K562 (cell line): Measurements from ENCODE around the gene CTIF. TPM values are rescaled to one million over a fixed set of nuclear protein-coding genes. Genes with fewer than 3 reads are reported as not detected.

ENCODE experiments used
- CBFA2T2 ChIP-seq: fragments of 450-650 bp; conservative IDR thresholded peaks from 2 replicates; pipeline ENCODE4 v1.6.1; 2017; ENCODE audit warnings: mild to moderate bottlenecking
- CC2D1A ChIP-seq: fragments of 450-650 bp; IDR thresholded peaks from 2 replicates; pipeline ENCODE4 v1.6.1; 2017; ENCODE audit warnings: mild to moderate bottlenecking
- CHD1 ChIP-seq: fragments of 200-600 bp; sonication (generic); IDR thresholded peaks from one replicate; pipeline ENCODE4 v1.6.1; 2012; ENCODE audit warnings: mild to moderate bottlenecking, moderate library complexity, low read length, inconsistent platforms
- GABPB1 ChIP-seq: sonication (generic); formaldehyde crosslinking; IDR thresholded peaks from 2 replicates; pipeline ENCODE4 v1.8.0; 2022; ENCODE audit warnings: mild to moderate bottlenecking, missing genetic modification reagents
- HDAC1 ChIP-seq, 2 experiments: fragments of 450-650 bp; IDR thresholded peaks; 2 replicates each; pipeline ENCODE4 v1.6.1; 2016 to 2017; ENCODE audit warnings: inconsistent platforms in 1 of 2, mild to moderate bottlenecking in 1 of 2, moderate library complexity in 1 of 2
- MTA3 ChIP-seq: fragments of 450-650 bp; formaldehyde crosslinking; IDR thresholded peaks from 2 replicates; pipeline ENCODE4 v1.6.1; 2017; ENCODE audit warnings: mild to moderate bottlenecking, borderline replicate concordance
- PML ChIP-seq: IDR thresholded peaks from 2 replicates; pipeline ENCODE4 v1.6.1; 2012; ENCODE audit warnings: low read length, inconsistent platforms
- RBM17 ChIP-seq: fragments of 200-400 bp; formaldehyde crosslinking; IDR thresholded peaks from 2 replicates; pipeline ENCODE4 v1.6.1; 2017; ENCODE audit warnings: low read depth, mild to moderate bottlenecking, low read length, borderline replicate concordance
- SNRNP70 ChIP-seq: fragments of 200-400 bp; formaldehyde crosslinking; optimal IDR thresholded peaks from 2 replicates; pipeline ENCODE3; 2017; ENCODE audit warnings: low read depth, low read length
- SPI1 ChIP-seq: IDR thresholded peaks from 2 replicates; pipeline ENCODE4 v1.6.1; 2011; ENCODE audit warnings: low read depth, low read length, control low read depth, borderline replicate concordance
- SRSF1 ChIP-seq: fragments of 200-400 bp; formaldehyde crosslinking; IDR thresholded peaks from 2 replicates; pipeline ENCODE4 v1.6.1; 2017; ENCODE audit warnings: mild to moderate bottlenecking, low read depth, low read length, moderate library complexity
- ZFX ChIP-seq: sonication (generic); formaldehyde crosslinking; IDR thresholded peaks from 2 replicates; pipeline ENCODE4 v1.8.0; 2022; ENCODE audit warnings: mild to moderate bottlenecking, missing genetic modification reagents, moderate library complexity
- ZNF263 ChIP-seq: sonication (generic); formaldehyde crosslinking; IDR thresholded peaks from 2 replicates; pipeline ENCODE4 v1.8.0; 2022; ENCODE audit warnings: mild to moderate bottlenecking, missing genetic modification reagents, borderline replicate concordance
- ZNF324 ChIP-seq: fragments of 250-450 bp; sonication (Bioruptor Pico); IDR thresholded peaks from 2 replicates; pipeline ENCODE4 v1.4.0; 2020; ENCODE audit warnings: mild to moderate bottlenecking
- ZNF57 ChIP-seq: fragments of 450-650 bp; formaldehyde crosslinking; IDR thresholded peaks from 2 replicates; pipeline ENCODE4 v1.4.0; 2020; ENCODE audit warnings: mild to moderate bottlenecking, moderate library complexity
- polyA plus RNA-seq, 8 experiments: library from polyadenylated mRNA; depleted of rRNA in 4 of 8; stranded (reverse) in 5 of 8; unstranded in 3 of 8; fragments of >200 nt; fragmentation: Nextera tagmentation in 2 of 8; fragmentation: Illumina TruSeq in 1 of 8; extraction: Ambion mirVana in 2 of 8; extraction: Trizol in 1 of 8; gene quantifications; 2 replicates each; pipeline versions ENCODE4 v1.2.1 to v1.2.3, GENCODE V29; 2011 to 2014; ENCODE audit warnings: inconsistent platforms in 1 of 8, missing spikeins in 1 of 8
- total RNA-seq, 7 experiments: library from RNA; depleted of rRNA in 6 of 7; stranded (reverse); fragments of >200 nt in 6 of 7; fragmentation: Illumina TruSeq in 2 of 7; extraction: Trizol in 2 of 7; gene quantifications; 2 replicates each; pipeline versions ENCODE4 v1.2.1 to v1.2.3, GENCODE V29; 2011 to 2021; ENCODE audit warnings: low replicate concordance in 1 of 7
- TF ChIP-seq, protein P1 (sequence below): fragments of 450-650 bp; IDR thresholded peaks from 2 replicates; pipeline ENCODE4 v1.6.1; 2016; ENCODE audit warnings: mild to moderate bottlenecking
- TF ChIP-seq, protein P2 (sequence below): fragments of 250-450 bp; sonication (Bioruptor Pico); IDR thresholded peaks from 2 replicates; pipeline ENCODE4 v1.8.0; 2022; ENCODE audit warnings: moderate library complexity, mild to moderate bottlenecking, inconsistent platforms
- TF ChIP-seq, protein P3 (sequence below): IDR thresholded peaks from 2 replicates; pipeline ENCODE4 v1.6.1; 2016; ENCODE audit warnings: missing genetic modification characterization, missing compliant biosample characterization
- TF ChIP-seq, protein P4 (sequence below): fragments of 450-650 bp; IDR thresholded peaks from 2 replicates; pipeline ENCODE4 v1.6.1; 2016; ENCODE audit warnings: low read depth, mild to moderate bottlenecking, moderate library complexity
- TF ChIP-seq, protein P5 (sequence below): fragments of 450-650 bp; formaldehyde crosslinking; IDR thresholded peaks from 2 replicates; pipeline ENCODE4 v1.4.0; 2020; ENCODE audit warnings: mild to moderate bottlenecking, moderate library complexity

The CTIF gene
- total and polyA plus RNA-seq, 9 of the 15 experiments (the other 6 are each of a cell fraction or from before 2014, with no cell fraction given) = 0.17 to 11.5 (median 2.2) TPM

DNA sequence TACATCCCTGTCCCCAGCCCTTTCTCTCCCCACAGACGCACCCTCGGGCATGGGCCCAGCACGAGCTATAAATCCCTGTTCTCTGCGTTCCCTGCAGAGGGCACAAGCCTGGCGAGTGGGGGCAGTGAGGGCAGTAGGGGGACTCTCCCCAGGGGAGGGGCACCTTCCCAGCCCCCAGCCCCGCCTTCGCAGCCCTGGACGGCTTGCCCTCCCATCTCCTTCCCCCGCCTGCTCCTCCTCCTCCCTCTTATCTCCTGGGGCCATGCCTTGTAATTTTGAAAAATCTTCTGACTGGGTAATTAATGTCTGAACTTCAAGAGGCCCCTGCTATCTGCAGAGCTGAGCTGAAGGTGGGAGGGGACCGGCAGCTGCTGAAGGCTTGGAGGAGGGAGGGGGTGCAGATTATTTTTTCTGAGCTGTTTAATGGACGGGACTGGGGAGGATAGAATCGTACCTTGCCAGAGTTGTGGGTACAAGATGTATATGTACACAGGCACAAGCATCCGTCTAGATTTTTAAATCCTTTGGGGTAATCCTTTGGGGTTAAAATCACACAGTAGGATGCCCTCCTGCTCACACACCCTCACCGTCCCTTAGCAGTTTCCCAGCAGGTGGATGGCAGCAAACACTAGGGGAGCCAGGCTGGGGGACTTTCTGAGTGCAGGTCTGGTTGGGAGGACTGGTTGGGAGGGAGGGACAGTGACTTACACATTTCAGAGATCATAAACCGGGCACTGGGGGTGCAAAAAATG, 290.0 kb downstream of the CTIF start (continued):
- TF ChIP-seq MTA3 (peak; percentile 33; the same call in 1 of the 2 replicates), ZNF324 (CRISPR knock-in tag) (no peak), GABPB1 (CRISPR knock-in tag) (no peak), SNRNP70 (no peak), RBM17 (no peak), ZFX (no peak), PML (peak; percentile 63; the same call in 1 of the 2 replicates), SPI1 (no peak), CBFA2T2 (peak; percentile 93), ZNF263 (CRISPR knock-in tag) (peak; percentile 80), SRSF1 (no peak), HDAC1 (IDR thresholded peaks at IDR 0.05) (peak in 1 of 2 experiments; percentile 88; a peak in 2 of 4 replicates), CHD1 (no peak), CC2D1A (peak; percentile 42; the same call in 1 of the 2 replicates), ZNF57 (CRISPR knock-in tag) (no peak)
- TF ChIP-seq, protein P1, sequence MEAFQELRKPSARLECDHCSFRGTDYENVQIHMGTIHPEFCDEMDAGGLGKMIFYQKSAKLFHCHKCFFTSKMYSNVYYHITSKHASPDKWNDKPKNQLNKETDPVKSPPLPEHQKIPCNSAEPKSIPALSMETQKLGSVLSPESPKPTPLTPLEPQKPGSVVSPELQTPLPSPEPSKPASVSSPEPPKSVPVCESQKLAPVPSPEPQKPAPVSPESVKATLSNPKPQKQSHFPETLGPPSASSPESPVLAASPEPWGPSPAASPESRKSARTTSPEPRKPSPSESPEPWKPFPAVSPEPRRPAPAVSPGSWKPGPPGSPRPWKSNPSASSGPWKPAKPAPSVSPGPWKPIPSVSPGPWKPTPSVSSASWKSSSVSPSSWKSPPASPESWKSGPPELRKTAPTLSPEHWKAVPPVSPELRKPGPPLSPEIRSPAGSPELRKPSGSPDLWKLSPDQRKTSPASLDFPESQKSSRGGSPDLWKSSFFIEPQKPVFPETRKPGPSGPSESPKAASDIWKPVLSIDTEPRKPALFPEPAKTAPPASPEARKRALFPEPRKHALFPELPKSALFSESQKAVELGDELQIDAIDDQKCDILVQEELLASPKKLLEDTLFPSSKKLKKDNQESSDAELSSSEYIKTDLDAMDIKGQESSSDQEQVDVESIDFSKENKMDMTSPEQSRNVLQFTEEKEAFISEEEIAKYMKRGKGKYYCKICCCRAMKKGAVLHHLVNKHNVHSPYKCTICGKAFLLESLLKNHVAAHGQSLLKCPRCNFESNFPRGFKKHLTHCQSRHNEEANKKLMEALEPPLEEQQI = no peak
- TF ChIP-seq, protein P2, sequence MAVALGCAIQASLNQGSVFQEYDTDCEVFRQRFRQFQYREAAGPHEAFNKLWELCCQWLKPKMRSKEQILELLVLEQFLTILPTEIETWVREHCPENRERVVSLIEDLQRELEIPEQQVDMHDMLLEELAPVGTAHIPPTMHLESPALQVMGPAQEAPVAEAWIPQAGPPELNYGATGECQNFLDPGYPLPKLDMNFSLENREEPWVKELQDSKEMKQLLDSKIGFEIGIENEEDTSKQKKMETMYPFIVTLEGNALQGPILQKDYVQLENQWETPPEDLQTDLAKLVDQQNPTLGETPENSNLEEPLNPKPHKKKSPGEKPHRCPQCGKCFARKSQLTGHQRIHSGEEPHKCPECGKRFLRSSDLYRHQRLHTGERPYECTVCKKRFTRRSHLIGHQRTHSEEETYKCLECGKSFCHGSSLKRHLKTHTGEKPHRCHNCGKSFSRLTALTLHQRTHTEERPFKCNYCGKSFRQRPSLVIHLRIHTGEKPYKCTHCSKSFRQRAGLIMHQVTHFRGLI (CRISPR knock-in tag) = no peak
- TF ChIP-seq, protein P3, sequence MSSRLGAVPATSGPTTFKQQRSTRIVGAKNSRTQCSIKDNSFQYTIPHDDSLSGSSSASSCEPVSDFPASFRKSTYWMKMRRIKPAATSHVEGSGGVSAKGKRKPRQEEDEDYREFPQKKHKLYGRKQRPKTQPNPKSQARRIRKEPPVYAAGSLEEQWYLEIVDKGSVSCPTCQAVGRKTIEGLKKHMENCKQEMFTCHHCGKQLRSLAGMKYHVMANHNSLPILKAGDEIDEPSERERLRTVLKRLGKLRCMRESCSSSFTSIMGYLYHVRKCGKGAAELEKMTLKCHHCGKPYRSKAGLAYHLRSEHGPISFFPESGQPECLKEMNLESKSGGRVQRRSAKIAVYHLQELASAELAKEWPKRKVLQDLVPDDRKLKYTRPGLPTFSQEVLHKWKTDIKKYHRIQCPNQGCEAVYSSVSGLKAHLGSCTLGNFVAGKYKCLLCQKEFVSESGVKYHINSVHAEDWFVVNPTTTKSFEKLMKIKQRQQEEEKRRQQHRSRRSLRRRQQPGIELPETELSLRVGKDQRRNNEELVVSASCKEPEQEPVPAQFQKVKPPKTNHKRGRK (tag) = no peak
- TF ChIP-seq, protein P4, sequence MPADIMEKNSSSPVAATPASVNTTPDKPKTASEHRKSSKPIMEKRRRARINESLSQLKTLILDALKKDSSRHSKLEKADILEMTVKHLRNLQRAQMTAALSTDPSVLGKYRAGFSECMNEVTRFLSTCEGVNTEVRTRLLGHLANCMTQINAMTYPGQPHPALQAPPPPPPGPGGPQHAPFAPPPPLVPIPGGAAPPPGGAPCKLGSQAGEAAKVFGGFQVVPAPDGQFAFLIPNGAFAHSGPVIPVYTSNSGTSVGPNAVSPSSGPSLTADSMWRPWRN = no peak
- TF ChIP-seq, protein P5, sequence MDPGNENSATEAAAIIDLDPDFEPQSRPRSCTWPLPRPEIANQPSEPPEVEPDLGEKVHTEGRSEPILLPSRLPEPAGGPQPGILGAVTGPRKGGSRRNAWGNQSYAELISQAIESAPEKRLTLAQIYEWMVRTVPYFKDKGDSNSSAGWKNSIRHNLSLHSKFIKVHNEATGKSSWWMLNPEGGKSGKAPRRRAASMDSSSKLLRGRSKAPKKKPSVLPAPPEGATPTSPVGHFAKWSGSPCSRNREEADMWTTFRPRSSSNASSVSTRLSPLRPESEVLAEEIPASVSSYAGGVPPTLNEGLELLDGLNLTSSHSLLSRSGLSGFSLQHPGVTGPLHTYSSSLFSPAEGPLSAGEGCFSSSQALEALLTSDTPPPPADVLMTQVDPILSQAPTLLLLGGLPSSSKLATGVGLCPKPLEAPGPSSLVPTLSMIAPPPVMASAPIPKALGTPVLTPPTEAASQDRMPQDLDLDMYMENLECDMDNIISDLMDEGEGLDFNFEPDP (CRISPR knock-in tag) = no peak
